Naive thymus-derived CD8-positive, alpha-beta T cell (primary cell): ENCODE results near the gene FADS3. TPM values are rescaled to one million over a fixed set of nuclear protein-coding genes. Genes with fewer than 3 reads are reported as not detected.

Experiments used
- ATAC-seq, 2 donors: fragments of 150-1000 bp; cut with Tn5 transposase in 1 of 2; sonication (Bioruptor Pico), chemical (Tn5 transposase) in 1 of 2; 1 replicate in 1 of 2; 2 replicates in 1 of 2; pipeline ENCODE4 v1.10.0; 2021; ENCODE audit warnings: mild to moderate bottlenecking in 2 of 2, moderate library complexity in 2 of 2
- POLR2A ChIA-PET: fragments of 350-600 bp; sonication (Branson Sonifier 250); formaldehyde crosslinking; loops from one replicate; lab custom pipeline; 2021; ENCODE audit warnings: antibody characterized with exemption; lab: Charles Lee
- DNase-seq, 10 donors: peaks; one replicate each; pipeline versions ENCODE4 v3.0.0 to v3.0.0-alpha.2; 2020 to 2022
- H3K27ac Mint-ChIP-seq, 10 donors: one replicate each; pipeline ENCODE4 v1.8.0; 2020 to 2022; ENCODE audit warnings: mild to moderate bottlenecking in 10 of 10, mixed read lengths in 10 of 10, moderate library complexity in 4 of 10, inconsistent platforms in 1 of 10
- H3K27me3 Mint-ChIP-seq, 5 donors: one replicate each; pipeline ENCODE4 v1.8.0; 2021 to 2022; ENCODE audit warnings: mixed read lengths in 5 of 5
- H3K36me3 Mint-ChIP-seq, 3 donors: one replicate each; pipeline ENCODE4 v1.8.0; 2020 to 2022; ENCODE audit warnings: mixed read lengths in 3 of 3, mild to moderate bottlenecking in 2 of 3, inconsistent platforms in 1 of 3
- H3K4me1 Mint-ChIP-seq, 4 donors: one replicate each; pipeline ENCODE4 v1.8.0; 2021 to 2022; ENCODE audit warnings: mixed read lengths in 4 of 4
- H3K4me3 Mint-ChIP-seq, 10 donors: one replicate each; pipeline ENCODE4 v1.8.0; 2020 to 2022; ENCODE audit warnings: mild to moderate bottlenecking in 10 of 10, mixed read lengths in 10 of 10, moderate library complexity in 6 of 10, inconsistent platforms in 1 of 10
- H3K9me3 Mint-ChIP-seq, 9 donors: one replicate each; pipeline ENCODE4 v1.8.0; 2020 to 2022; ENCODE audit warnings: mixed read lengths in 9 of 9, mild to moderate bottlenecking in 3 of 9, inconsistent platforms in 1 of 9, moderate library complexity in 1 of 9
- microRNA-seq: library from miRNA; unstranded; fragments of <30 nt; microRNA quantifications from one replicate; pipeline ENCODE4 v1.2.0, GENCODE V29; 2022; ENCODE audit warnings: borderline microRNAs expressed
- polyA plus RNA-seq, 3 donors: library from polyadenylated mRNA; unstranded; fragments of 300-500 nt; fragmentation: Illumina TruSeq; gene quantifications; one replicate each; pipeline ENCODE4 v1.2.3, GENCODE V29; 2021
- total RNA-seq, 8 experiments: library from RNA in 2 of 8; stranded (reverse) in 2 of 8; gene quantifications; one replicate each; pipeline ENCODE4 v1.2.3 and lab custom pipeline; 2021 to 2026

Gene FADS3
- total and polyA plus RNA-seq, 5 experiments from 2014 or later, result 0.33 to 5.7 (median 1.5) TPM

GRCh38 chr11:61832207-61832606, 59.1 kb downstream of the FADS3 start:
- Mint-ChIP-seq H3K36me3 (peaks cover 0 to 3% (median 0%) of the 10 kb centered on the region in 3 donors), H3K9me3 (peaks cover 0 to 2% (median 0%) of the 10 kb centered on the region in 9 donors), H3K4me1 (peaks cover 24 to 76% (median 44%) of the 10 kb centered on the region in 4 donors), H3K27ac (peak overlapping the region in 2 of 10 donors; percentile 49 to 73), H3K27me3 (peaks cover 11 to 45% (median 17%) of the 10 kb centered on the region in 5 donors), H3K4me3 (no peak overlapping the region)
- DNase-seq (no peak), ATAC-seq (no peak)
- POLR2A ChIA-PET, result no interaction called here

GRCh38 chr11:61830237-61831105, 60.9 kb downstream of the FADS3 start:
- POLR2A ChIA-PET, result no interaction called here
- Mint-ChIP-seq H3K27ac (peak overlapping the region in 1 of 10 donors; percentile 52), H3K4me3 (peak overlapping the region in 8 of 10 donors; percentile 4 to 88 (median 18)), H3K4me1 (peaks cover 23 to 76% (median 42%) of the 10 kb centered on the region in 4 donors), H3K36me3 (peaks cover 0 to 3% (median 0%) of the 10 kb centered on the region in 3 donors), H3K27me3 (peaks cover 11 to 59% (median 19%) of the 10 kb centered on the region in 5 donors), H3K9me3 (peaks cover 0 to 2% (median 0%) of the 10 kb centered on the region in 9 donors)
- no peak for ATAC-seq
- DNase-seq, result no peak

- no peak for ATAC-seq
- Mint-ChIP-seq H3K27me3 (peaks cover 11 to 59% (median 19%) of the 10 kb centered on the region in 5 donors), H3K9me3 (peaks cover 0 to 2% (median 0%) of the 10 kb centered on the region in 9 donors), H3K4me3 (peak overlapping the region; percentile 37 to 92 (median 87)), H3K36me3 (peaks cover 0 to 3% (median 0%) of the 10 kb centered on the region in 3 donors), H3K27ac (no peak overlapping the region), H3K4me1 (peaks cover 20 to 70% (median 39%) of the 10 kb centered on the region in 4 donors)
- no peak for DNase-seq
- POLR2A ChIA-PET, result no interaction called here
Measured at GRCh38 chr11:61829806-61830205, 61.5 kb downstream of the FADS3 start.

GRCh38 chr11:61828629-61829407, 62.5 kb downstream of the FADS3 start:
- Mint-ChIP-seq H3K4me3 (peak overlapping the region; percentile 77 to 92 (median 87)), H3K9me3 (peaks cover 0 to 2% (median 0%) of the 10 kb centered on the region in 9 donors), H3K27ac (peak overlapping the region in 3 of 10 donors; percentile 44 to 91 (median 80)), H3K27me3 (peaks cover 11 to 59% (median 19%) of the 10 kb centered on the region in 5 donors), H3K36me3 (peaks cover 0 to 2% (median 0%) of the 10 kb centered on the region in 3 donors), H3K4me1 (peaks cover 18 to 60% (median 29%) of the 10 kb centered on the region in 4 donors)
- POLR2A ChIA-PET, result no interaction called here
- DNase-seq (peak in 5 of 10 donors; percentile 23 to 40 (median 30)), ATAC-seq (peak; percentile 56 to 67)

- DNase-seq (no peak), ATAC-seq (no peak)
- H3K27me3 Mint-ChIP-seq, result peaks cover 11 to 54% (median 19%) of the 10 kb centered on the region in 5 donors
- POLR2A ChIA-PET, result no interaction called here
- peak overlapping the region; percentile 77 to 92 (median 87) for H3K4me3 Mint-ChIP-seq
- H3K9me3 Mint-ChIP-seq, result peaks cover 0 to 2% (median 0%) of the 10 kb centered on the region in 9 donors
- peaks cover 13 to 55% (median 24%) of the 10 kb centered on the region in 4 donors for H3K4me1 Mint-ChIP-seq
- peaks cover 0 to 2% (median 0%) of the 10 kb centered on the region in 3 donors for H3K36me3 Mint-ChIP-seq
- peak overlapping the region in 3 of 10 donors; percentile 41 to 91 (median 80) for H3K27ac Mint-ChIP-seq
Measured at GRCh38 chr11:61828379-61828628, 63.0 kb downstream of the FADS3 start.

GRCh38 chr11:61827571-61828378, 63.6 kb downstream of the FADS3 start, which contains the start of gene FADS2:
Gene FADS2, plus strand, starts transcription at chr11:61828300. Its CDS starts 91 bp downstream, at chr11:61828391.
- Mint-ChIP-seq H3K27ac (peak within 1 kb of the TSS in 5 of 10 donors; percentile 41 to 91 (median 80)), H3K4me1 (peaks cover 12 to 50% (median 22%) of the 10 kb centered on the region in 4 donors), H3K9me3 (peaks cover 0 to 2% (median 0%) of the 10 kb centered on the region in 9 donors), H3K36me3 (peaks cover 0 to 2% (median 0%) of the 10 kb centered on the region in 3 donors), H3K27me3 (peaks cover 11 to 54% (median 19%) of the 10 kb centered on the region in 5 donors), H3K4me3 (peak within 1 kb of the TSS; percentile 77 to 92 (median 87))
- POLR2A ChIA-PET, result no interaction called here
- ATAC-seq (peak; percentile 79 to 84), DNase-seq (peak; percentile 41 to 83 (median 61))

GRCh38 chr11:61826930-61827570, 64.3 kb downstream of the FADS3 start:
- peaks cover 0 to 2% (median 0%) of the 10 kb centered on the region in 3 donors for H3K36me3 Mint-ChIP-seq
- peaks cover 11 to 46% (median 22%) of the 10 kb centered on the region in 4 donors for H3K4me1 Mint-ChIP-seq
- peak overlapping the region; percentile 66 to 88 (median 82) for H3K4me3 Mint-ChIP-seq
- POLR2A ChIA-PET, result no interaction called here
- no peaks in the 10 kb centered on the region for H3K9me3 Mint-ChIP-seq
- DNase-seq, result no peak
- peaks cover 11 to 50% (median 17%) of the 10 kb centered on the region in 5 donors for H3K27me3 Mint-ChIP-seq
- H3K27ac Mint-ChIP-seq, result peak overlapping the region in 3 of 10 donors; percentile 48 to 88 (median 70)
- ATAC-seq, result peak; percentile 3 to 5

Small RNAs within 50 kb of the gene (microRNA-seq; reads per million reads assigned to microRNA genes)
- not detected for gene MIR6746

Other genes starting within 250 kb of the FADS3 start
- under 1 TPM; 0.08 to 0.13 TPM for gene DAGLA, start 211.2 kb downstream of the FADS3 start, total RNA-seq
- not detected for gene DAGLA, start 211.2 kb downstream of the FADS3 start, polyA plus RNA-seq
- gene MYRF, start 138.9 kb downstream of the FADS3 start, total RNA-seq, result under 1 TPM; 0.47 to 0.68 TPM
- under 1 TPM in 2 of 3 donors, not detected in 1; 0.26 to 0.52 TPM for gene MYRF, start 138.9 kb downstream of the FADS3 start, polyA plus RNA-seq
- gene TMEM258, start 98.9 kb downstream of the FADS3 start, total RNA-seq, result 10 to 100 TPM; 84.4 to 87.7 TPM
- gene TMEM258, start 98.9 kb downstream of the FADS3 start, polyA plus RNA-seq, result 100 to 1,000 TPM; 205 to 256 (median 225) TPM
- gene FEN1, start 98.6 kb downstream of the FADS3 start, total RNA-seq, result 1 to 10 TPM; 8.3 to 8.6 TPM
- gene FEN1, start 98.6 kb downstream of the FADS3 start, polyA plus RNA-seq, result 10 to 100 TPM in 2 of 3 donors, 1 to 10 TPM in 1; 10.0 to 13.1 (median 10.2) TPM
- gene FADS1, start 74.5 kb downstream of the FADS3 start, total RNA-seq, result under 1 TPM; 0.55 to 0.60 TPM
- 1 to 10 TPM in 2 of 3 donors, not detected in 1; 1.7 to 4.7 TPM for gene FADS1, start 74.5 kb downstream of the FADS3 start, polyA plus RNA-seq
- not detected for gene FADS2, start 63.2 kb downstream of the FADS3 start, total RNA-seq
- gene FADS2, start 63.2 kb downstream of the FADS3 start, polyA plus RNA-seq, result 1 to 10 TPM in 2 of 3 donors, under 1 TPM in 1; 0.06 to 9.6 (median 4.2) TPM
- under 1 TPM; 0.23 to 0.82 TPM for gene RAB3IL1, start 26.0 kb upstream of the FADS3 start, total RNA-seq
- gene RAB3IL1, start 26.0 kb upstream of the FADS3 start, polyA plus RNA-seq, result not detected
- under 1 TPM in 1 of 2 experiments, not detected in 1; 0.08 TPM for gene BEST1, start 58.8 kb upstream of the FADS3 start, total RNA-seq
- 1 to 10 TPM in 1 of 3 donors, under 1 TPM in 2; 0.43 to 1.0 (median 0.66) TPM for gene BEST1, start 58.8 kb upstream of the FADS3 start, polyA plus RNA-seq
- 100 to 1,000 TPM; 571 to 598 TPM for gene FTH1, start 76.1 kb upstream of the FADS3 start, total RNA-seq
- gene FTH1, start 76.1 kb upstream of the FADS3 start, polyA plus RNA-seq, result 1,000 to 10,000 TPM; 1,933 to 2,491 (median 2,221) TPM
- gene INCENP, start 232.5 kb upstream of the FADS3 start, total RNA-seq, result 10 to 100 TPM; 27.9 to 28.2 TPM
- gene INCENP, start 232.5 kb upstream of the FADS3 start, polyA plus RNA-seq, result 1 to 10 TPM in 2 of 3 donors, under 1 TPM in 1; 0.73 to 1.8 (median 1.3) TPM